Esophagus muscularis mucosa (tissue), 4 donors: ENCODE results near the gene UVRAG.

Experiments used
- EP300 ChIP-seq: sonication (generic); formaldehyde crosslinking; IDR thresholded peaks from one replicate; pipeline ENCODE4 v1.6.1; 2017; ENCODE audit warnings: antibody characterized with exemption
- POLR2A ChIP-seq: fragments of 450-650 bp; IDR thresholded peaks from one replicate; pipeline ENCODE4 v1.6.1; 2017; ENCODE audit warnings: antibody characterized with exemption, moderate library complexity, mild to moderate bottlenecking, low read depth
- POLR2AphosphoS5 ChIP-seq, 2 donors: sonication (generic); formaldehyde crosslinking; IDR thresholded peaks; one replicate each; pipeline ENCODE4 v1.6.1; 2017; ENCODE audit warnings: antibody characterized with exemption in 2 of 2
- TF ChIP-seq, protein P1 (sequence below), 3 experiments: fragments of 200-600 bp in 2 of 3; fragments of 450-650 bp in 1 of 3; sonication (generic) in 2 of 3; IDR thresholded peaks; one replicate each; pipeline ENCODE4 v1.5.1; 2017 to 2019; ENCODE audit warnings: antibody characterized with exemption in 3 of 3, mild to moderate bottlenecking in 2 of 3, moderate library complexity in 1 of 3

DNA sequence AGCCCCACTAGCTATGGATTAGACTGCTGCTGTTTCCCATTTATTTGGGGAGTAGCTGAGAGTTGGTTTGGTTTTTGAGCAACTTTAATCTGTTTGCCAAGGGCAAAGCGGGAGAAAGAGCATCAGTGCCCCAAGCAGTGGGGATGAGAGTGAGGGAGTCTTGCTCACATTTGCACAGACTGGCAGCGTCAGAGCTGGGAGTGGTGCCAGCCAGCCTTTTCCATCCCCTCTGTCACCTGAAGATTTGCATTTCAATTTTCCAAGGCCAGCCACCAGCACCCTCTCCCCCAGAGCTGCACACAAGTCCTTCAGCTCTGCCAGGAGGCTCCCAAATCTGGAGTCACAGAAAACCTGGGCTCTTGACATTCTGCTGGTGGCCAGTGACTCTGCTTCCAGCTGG, 21.0 kb upstream of the UVRAG start:
- TF ChIP-seq, protein P1, sequence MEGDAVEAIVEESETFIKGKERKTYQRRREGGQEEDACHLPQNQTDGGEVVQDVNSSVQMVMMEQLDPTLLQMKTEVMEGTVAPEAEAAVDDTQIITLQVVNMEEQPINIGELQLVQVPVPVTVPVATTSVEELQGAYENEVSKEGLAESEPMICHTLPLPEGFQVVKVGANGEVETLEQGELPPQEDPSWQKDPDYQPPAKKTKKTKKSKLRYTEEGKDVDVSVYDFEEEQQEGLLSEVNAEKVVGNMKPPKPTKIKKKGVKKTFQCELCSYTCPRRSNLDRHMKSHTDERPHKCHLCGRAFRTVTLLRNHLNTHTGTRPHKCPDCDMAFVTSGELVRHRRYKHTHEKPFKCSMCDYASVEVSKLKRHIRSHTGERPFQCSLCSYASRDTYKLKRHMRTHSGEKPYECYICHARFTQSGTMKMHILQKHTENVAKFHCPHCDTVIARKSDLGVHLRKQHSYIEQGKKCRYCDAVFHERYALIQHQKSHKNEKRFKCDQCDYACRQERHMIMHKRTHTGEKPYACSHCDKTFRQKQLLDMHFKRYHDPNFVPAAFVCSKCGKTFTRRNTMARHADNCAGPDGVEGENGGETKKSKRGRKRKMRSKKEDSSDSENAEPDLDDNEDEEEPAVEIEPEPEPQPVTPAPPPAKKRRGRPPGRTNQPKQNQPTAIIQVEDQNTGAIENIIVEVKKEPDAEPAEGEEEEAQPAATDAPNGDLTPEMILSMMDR (IDR thresholded peaks at IDR 0.05): no peak
- TF ChIP-seq POLR2AphosphoS5 (IDR thresholded peaks at IDR 0.05) (no peak), POLR2A (no peak), EP300 (no peak)
